HG02981 (cell line): Measurements from ENCODE around the gene NAT10.
"Not testable (repeated sequence)": the region's sequence is repeated elsewhere in the genome, so short reads cannot be mapped to it uniquely, and the experiment has no call there.

Source experiments
- ATAC-seq: cut with Tn5 transposase; IDR thresholded peaks from one replicate; pipeline ENCODE4 v1.9.1; 2021; ENCODE audit warnings: mild to moderate bottlenecking, moderate library complexity; ENCODE audit not compliant: unreplicated experiment

The NAT10 gene

GRCh38 chr11:34105079-34105956, at the start of gene NAT10:
NAT10 (plus strand) TSS chr11:34105629; CDS start chr11:34108226, 2,597 bp downstream.
- peak; percentile 87 for ATAC-seq

- ATAC-seq: no peak
These were observed 48.8 kb upstream of the NAT10 start for GRCh38 chr11:34056672-34057071.

- ATAC-seq: no peak
These were observed 42.2 kb upstream of the NAT10 start for GRCh38 chr11:34063061-34063795.

GRCh38 chr11:34064291-34064690, 41.1 kb upstream of the NAT10 start:
- ATAC-seq: no peak

- no peak for ATAC-seq
These were observed 39.8 kb upstream of the NAT10 start for GRCh38 chr11:34065505-34066203.

- not testable (repeated sequence) for ATAC-seq
These were observed 38.7 kb upstream of the NAT10 start for GRCh38 chr11:34066766-34067165.

GRCh38 chr11:34067383-34068065, 37.9 kb upstream of the NAT10 start:
- ATAC-seq: no peak

GRCh38 chr11:34068111-34068510, 37.3 kb upstream of the NAT10 start:
- no peak for ATAC-seq

GRCh38 chr11:34071306-34071705, 34.1 kb upstream of the NAT10 start:
- not testable (repeated sequence) for ATAC-seq

- ATAC-seq: no peak
These were observed 33.4 kb upstream of the NAT10 start for GRCh38 chr11:34072041-34072440.

- ATAC-seq: no peak
These were observed 32.6 kb upstream of the NAT10 start for GRCh38 chr11:34072832-34073231.

- no peak for ATAC-seq
These were observed 31.0 kb upstream of the NAT10 start for GRCh38 chr11:34074391-34074790.

- ATAC-seq: no peak
These were observed 30.1 kb upstream of the NAT10 start for GRCh38 chr11:34075178-34075820.

- no peak for ATAC-seq
These were observed 24.8 kb upstream of the NAT10 start for GRCh38 chr11:34080609-34081008.

GRCh38 chr11:34084637-34085036, 20.8 kb upstream of the NAT10 start:
- ATAC-seq: no peak

GRCh38 chr11:34086554-34087283, 18.7 kb upstream of the NAT10 start:
- ATAC-seq: peak; percentile 65

GRCh38 chr11:34091825-34092224, 13.6 kb upstream of the NAT10 start:
- no peak for ATAC-seq

- ATAC-seq: not testable (repeated sequence)
These were observed 10.5 kb upstream of the NAT10 start for GRCh38 chr11:34094900-34095299.

GRCh38 chr11:34098813-34099212, 6.6 kb upstream of the NAT10 start:
- ATAC-seq: no peak

GRCh38 chr11:34104680-34105078, 750 bp upstream of the NAT10 start:
- no peak for ATAC-seq
